HG03280 (cell line): ENCODE measurements around the gene EPHB2.
"Not testable (repeated sequence)": the region's sequence is repeated elsewhere in the genome, so short reads cannot be mapped to it uniquely, and the experiment has no call there.

ENCODE experiments used
- ATAC-seq: cut with Tn5 transposase; IDR thresholded peaks from one replicate; pipeline ENCODE4 v1.9.1; 2021; ENCODE audit warnings: mild to moderate bottlenecking, moderate library complexity; ENCODE audit not compliant: unreplicated experiment

EPHB2 gene

DNA sequence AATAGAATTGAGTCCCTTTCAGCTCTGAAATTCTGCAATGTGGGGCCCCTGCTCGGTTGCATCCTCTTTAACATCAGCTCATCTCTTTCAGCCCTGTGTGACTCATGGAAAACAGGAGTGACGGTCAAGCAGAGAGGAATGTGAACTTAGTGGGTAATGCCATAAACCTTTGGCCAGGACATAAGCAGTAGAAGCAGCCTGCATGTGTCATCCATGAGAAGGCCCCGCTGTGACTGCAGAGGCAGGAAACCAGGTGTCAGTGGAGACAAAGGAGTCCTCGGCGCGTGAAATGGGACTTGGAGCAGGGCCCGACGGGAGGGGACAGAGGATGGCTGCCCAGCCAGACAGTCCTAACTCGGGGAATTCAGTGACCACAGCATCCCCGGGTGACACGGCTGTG lies 21.1 kb upstream of the EPHB2 start:
- ATAC-seq: no peak

DNA sequence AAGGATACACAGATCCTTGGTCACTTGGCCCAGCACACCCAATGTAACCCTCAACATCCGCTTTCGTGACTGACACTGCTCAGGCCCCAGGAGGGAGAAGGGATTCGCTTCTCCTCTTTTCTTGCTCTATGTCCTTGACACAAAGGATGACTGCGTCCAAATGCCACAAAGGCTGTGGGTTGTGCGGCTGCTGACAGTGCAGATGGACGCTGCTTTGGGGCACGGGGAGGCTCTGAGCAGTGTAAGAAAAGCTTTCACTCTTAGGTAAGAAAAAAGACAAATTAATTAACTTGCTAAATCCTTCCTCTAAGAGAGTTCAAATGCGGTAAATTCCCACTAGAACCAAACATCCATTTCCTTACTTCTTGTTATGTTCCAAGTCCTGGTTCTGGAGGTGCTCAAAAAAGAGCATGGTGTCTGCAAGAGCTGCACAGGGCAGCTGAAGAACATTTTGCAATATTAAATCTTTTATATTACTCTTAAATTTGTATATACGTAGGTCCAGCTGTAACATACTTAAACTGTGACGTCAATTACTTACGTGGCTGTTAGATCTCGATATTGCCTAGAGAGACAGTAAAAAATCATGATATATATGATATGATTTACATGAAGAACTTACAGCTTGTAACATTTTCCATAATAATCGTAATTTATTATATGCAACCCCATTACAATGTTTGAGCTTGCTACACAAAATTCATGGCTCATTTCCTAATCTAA lies 19.4 kb upstream of the EPHB2 start:
- ATAC-seq: no peak

DNA sequence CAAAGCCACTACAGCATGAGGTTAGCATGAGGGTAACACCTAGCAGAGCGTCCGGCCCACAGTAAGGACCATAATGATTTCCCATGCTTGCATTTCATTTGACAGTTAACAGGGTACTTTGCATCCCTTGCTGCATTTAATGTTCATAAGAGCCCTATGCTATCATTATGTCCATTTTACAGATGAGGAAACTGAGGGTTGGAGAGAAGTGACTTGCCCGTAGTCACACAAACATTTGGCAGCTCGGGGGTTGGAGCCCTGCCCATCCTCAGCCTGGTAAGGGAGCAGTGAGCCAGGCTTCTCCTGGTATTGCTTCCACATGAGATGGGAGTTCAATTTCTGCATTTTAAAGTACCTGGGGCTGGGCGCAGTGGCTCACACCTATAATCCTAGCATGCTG lies 16.5 kb upstream of the EPHB2 start:
- no peak for ATAC-seq

- no peak for ATAC-seq
Observed at GRCh38 chr1:22696610-22697009, 14.0 kb upstream of the EPHB2 start.

DNA sequence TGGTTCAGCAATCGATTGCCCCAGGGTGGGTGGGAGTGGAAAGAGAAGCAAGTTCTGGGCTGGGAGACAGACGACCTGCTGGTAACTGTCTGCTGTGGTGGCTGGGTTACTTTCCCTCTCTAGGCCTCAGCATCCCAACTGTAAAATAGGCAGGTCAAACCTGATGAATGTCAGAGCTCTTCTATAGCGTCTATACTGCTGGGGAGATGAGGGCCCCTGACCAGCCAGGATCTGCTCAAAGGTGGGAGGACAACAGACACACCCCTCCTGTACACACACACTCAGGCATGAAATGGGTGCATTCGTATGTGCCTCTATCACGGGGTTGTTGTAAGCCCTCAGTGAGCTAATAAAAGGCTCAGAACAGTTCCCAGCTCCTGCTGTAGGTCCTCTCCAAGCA lies 12.7 kb upstream of the EPHB2 start:
- no peak for ATAC-seq

GRCh38 chr1:22699681-22700520 lies 10.7 kb upstream of the EPHB2 start:
- ATAC-seq: no peak

DNA sequence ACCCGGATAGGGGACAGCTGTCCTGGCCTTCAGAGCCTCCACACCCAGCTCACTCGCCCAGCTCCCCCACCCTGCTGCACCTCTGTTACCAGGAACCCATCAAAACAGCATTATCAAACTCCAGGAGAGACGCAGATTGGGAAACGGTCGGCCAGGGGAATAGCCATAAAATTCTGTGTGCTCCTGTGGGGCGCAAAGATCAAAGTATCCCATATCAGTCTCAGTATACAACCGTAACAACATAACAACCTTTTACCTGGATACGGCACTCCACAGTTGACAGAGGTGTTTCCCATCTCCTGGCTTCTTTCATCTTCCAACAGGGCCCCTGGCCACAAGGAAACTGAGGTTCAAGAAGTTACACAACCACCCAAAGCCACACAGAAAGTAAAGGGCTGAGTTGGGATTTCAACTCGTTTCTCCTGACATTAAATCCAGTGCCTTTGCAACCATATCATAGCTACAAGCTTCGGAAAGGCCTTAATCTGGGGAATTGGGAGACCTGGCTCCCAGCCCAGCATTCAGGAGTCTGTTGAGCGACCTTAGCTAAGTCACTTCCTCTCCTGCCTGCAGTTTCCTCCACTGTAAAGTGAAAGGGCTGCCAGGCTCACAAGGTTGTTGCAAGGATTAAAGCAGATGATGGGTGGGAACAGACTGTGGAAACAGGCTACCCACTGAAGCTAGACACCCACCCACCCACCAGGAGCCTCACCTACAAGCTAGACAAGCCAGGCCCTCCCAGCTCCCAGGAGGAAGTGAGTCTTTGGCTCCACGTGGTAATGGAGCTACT lies 8.1 kb upstream of the EPHB2 start:
- ATAC-seq: no peak

GRCh38 chr1:22704440-22705067 lies 6.1 kb upstream of the EPHB2 start:
- no peak for ATAC-seq

DNA sequence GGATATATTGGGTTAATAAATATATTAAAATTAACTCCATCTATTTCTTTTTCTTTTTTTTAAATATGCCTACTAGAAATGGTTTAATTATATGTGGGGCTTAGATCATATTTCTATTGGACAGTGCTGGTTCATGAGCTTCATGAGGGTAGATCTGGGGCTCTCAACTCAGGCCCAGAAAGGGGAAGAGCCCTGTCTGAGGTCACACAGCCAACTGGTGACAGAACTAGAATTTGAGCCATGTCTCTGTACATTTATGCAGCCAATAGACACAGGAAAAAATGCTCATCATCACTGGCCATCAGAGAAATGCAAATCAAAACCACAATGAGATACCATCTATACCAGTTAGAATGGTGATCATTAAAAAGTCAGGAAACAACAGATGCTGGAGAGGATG lies 5.1 kb upstream of the EPHB2 start:
- ATAC-seq: no peak

DNA sequence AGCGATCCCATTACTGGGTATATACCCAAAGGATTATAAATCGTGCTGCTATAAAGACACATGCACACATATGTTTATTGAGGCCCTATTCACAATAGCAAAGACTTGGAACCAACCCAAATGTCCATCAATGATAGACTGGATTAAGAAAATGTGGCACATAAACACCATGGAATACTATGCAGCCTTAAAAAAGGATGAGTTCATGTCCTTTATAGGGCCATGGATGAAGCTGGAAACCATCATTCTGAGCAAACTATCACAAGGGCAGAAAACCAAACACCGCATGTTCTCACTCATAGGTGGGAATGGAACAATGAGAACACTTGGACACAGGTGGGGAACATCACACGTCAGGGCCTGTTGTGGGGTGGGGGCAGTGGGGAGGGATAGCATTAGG lies 4.5 kb upstream of the EPHB2 start:
- ATAC-seq: not testable (repeated sequence)

- no peak for ATAC-seq
Observed at GRCh38 chr1:22708777-22709176, 1.9 kb upstream of the EPHB2 start.

DNA sequence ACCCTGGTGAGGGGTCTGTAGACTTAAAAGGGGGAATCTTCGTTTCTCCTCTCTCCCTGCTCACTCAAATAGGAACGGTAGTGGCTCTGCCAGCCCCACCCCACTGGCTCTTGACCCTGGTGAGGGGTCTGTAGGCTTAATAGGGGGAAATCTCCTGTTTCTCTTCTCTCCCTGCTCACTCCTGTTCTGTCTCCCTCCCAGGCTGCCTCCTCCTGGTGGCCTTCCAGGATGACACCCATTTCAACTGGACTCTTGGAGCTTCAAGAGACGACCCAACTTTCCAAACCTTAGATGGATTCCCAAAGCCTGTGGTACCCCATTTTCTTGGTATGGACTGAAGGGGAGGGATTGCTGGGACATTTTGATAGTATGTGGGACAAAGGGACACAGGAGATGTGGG lies 1.4 kb upstream of the EPHB2 start:
- no peak for ATAC-seq

DNA sequence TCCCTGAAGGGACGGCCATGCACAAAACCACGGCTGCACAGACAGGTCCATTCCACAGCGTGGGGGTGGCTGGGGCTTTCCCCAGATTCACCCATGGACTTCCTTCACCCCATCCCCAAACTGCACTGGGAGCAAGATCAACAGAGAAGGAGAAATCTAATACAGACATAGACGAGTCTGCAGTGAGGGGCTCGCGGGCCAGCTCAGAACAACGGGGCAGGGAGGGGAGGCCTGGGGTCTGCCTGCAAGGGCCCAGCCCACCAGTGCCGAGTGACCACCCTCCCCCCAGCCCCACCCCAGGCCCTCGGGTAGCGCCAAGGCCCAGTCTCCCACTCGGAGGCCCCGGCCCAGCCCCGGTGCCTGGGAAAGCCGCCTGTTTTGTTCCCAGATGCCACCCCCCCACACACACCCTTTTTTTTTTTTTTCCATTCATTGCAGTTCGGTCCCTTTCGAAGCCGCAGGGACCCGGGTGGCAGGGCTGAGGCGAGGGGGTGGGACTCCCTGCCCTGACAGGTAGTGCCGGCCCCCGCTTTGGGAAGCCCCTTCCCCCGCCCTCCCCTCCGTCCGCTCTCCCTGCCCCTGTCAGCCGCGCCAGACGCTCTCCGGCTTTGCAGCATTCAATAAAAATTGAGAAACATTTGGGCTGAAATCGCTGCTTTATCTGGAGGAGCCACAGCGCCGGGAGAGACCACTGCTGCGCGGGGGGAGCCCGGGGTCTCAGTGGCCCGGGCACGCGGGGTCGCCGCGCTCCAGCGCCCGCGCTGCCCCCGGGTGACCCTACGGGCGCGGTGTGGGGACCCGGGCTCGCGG lies 543 bp upstream of the EPHB2 start:
- ATAC-seq: no peak

GRCh38 chr1:22711071-22711470 lies 432 bp downstream of the EPHB2 start:
- ATAC-seq: no peak

GRCh38 chr1:22711591-22712501 lies 1.2 kb downstream of the EPHB2 start:
- ATAC-seq: no peak

GRCh38 chr1:22712502-22713271 lies 2.0 kb downstream of the EPHB2 start:
- no peak for ATAC-seq

GRCh38 chr1:22714455-22714854 lies 3.8 kb downstream of the EPHB2 start:
- ATAC-seq: no peak

GRCh38 chr1:22717037-22717760 lies 6.6 kb downstream of the EPHB2 start:
- no peak for ATAC-seq
